Rectal smooth muscle tissue (tissue), 1 donor: ENCODE data around the gene EMC1.
"Not testable (repeated sequence)": the region's sequence is repeated elsewhere in the genome, so short reads cannot be mapped to it uniquely, and the experiment has no call there.

Experiments
- H3K27ac ChIP-seq: one replicate; pipeline ENCODE4 v1.7.0; 2013; ENCODE audit warnings: low read depth, low read length, inconsistent platforms
- H3K27me3 ChIP-seq: one replicate; pipeline ENCODE4 v1.7.0; 2013; ENCODE audit warnings: low read length; ENCODE audit not compliant: control insufficient read depth, insufficient read depth
- H3K36me3 ChIP-seq: one replicate; pipeline ENCODE4 v1.7.0; 2013; ENCODE audit warnings: low read length; ENCODE audit not compliant: control insufficient read depth, insufficient read depth
- H3K4me1 ChIP-seq: one replicate; pipeline ENCODE4 v1.7.0; 2013; ENCODE audit warnings: low read length; ENCODE audit not compliant: control insufficient read depth, insufficient read depth
- H3K4me3 ChIP-seq: one replicate; pipeline ENCODE4 v1.7.0; 2013; ENCODE audit warnings: low read length
- H3K9ac ChIP-seq: one replicate; pipeline ENCODE4 v1.7.0; 2013; ENCODE audit warnings: low read length

EMC1 gene

GRCh38 chr1:19251305-19252196, at the start of gene EMC1, which contains the start of gene MRTO4:
Gene EMC1 (minus strand): TSS chr1:19251524. CDS start chr1:19251509, 15 bp downstream.
Gene MRTO4 (plus strand): TSS chr1:19251805. CDS start chr1:19251836, 31 bp downstream.
- H3K4me1 ChIP-seq: peaks cover 7% of the 10 kb centered on the region
- H3K36me3 ChIP-seq: peaks cover 2% of the 10 kb centered on the region
- no peaks in the 10 kb centered on the region for H3K27me3 ChIP-seq
- H3K4me3 ChIP-seq: peak within 1 kb of the TSS; percentile 97
- H3K9ac ChIP-seq: peak within 1 kb of the TSS; percentile 82
- H3K27ac ChIP-seq: peak within 1 kb of the TSS; percentile 96

DNA sequence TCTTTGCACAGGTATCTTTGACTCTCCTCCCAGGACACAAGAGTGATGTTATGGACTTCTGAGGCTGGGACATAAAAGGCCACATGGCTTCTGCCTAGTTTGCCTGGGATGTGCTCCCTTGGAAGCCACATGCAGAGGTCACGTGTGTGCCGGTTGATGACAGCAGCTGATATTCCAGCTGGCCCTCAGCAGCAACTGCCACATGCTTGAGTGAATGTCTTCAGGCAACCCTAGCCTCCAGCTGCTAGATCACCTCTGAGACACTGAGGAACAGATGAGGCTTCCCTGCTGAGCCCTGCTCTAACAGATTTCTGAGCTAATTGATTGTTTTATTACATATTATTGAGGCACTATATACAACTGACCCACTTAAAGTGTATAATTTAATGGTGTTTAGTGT, 48.9 kb upstream of the EMC1 start:
- H3K27me3 ChIP-seq: no peaks in the 10 kb centered on the region
- H3K36me3 ChIP-seq: peaks cover 9% of the 10 kb centered on the region

DNA sequence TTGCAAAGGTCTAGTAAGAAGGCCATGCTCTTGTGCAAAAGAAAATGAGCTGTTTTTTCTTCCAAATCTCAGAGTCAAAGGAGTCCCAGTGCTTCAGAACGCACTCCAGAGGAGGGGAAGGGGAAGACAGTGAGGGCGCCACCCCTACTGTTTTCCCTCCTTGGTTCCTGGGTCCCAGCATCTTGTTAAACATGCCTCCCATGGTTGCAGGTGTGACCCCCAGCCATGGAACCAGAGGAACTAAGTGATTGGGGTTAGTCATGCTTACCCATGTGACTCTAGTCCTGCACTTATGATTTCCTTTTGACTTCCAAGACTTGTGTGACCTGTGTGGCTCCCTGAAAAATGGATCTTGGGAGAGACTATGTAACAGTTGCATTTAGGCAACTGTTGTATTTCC, 43.3 kb upstream of the EMC1 start:
- H3K9ac ChIP-seq: no peak overlapping the region
- H3K27ac ChIP-seq: no peak overlapping the region
- no peaks in the 10 kb centered on the region for H3K4me1 ChIP-seq
- no peak overlapping the region for H3K4me3 ChIP-seq
- H3K36me3 ChIP-seq: no peaks in the 10 kb centered on the region
- no peaks in the 10 kb centered on the region for H3K27me3 ChIP-seq

More for the DNA sequence above, 48.9 kb upstream of the EMC1 start:
- no peaks in the 10 kb centered on the region for H3K4me1 ChIP-seq
- H3K4me3 ChIP-seq: no peak overlapping the region
- H3K27ac ChIP-seq: no peak overlapping the region
- H3K9ac ChIP-seq: no peak overlapping the region

DNA sequence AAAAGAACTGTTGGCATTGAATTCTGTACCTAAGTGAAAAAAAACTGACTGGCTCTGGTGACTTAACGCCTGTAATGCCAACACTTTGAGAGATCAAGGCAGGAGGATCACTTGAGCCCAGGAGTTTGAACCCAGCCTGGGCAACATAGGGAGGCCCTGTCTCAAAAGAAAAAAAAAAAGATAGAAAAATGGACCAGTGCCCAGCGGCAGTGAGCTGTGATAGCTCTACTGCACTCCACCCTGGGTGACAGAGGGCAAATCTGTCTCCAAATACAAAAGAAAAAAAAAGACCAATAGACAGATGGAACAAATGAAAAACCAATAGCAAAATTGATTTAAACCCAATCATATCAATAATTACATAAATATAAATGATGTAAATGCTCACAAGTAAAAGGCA, 37.9 kb upstream of the EMC1 start:
- H3K4me3 ChIP-seq: peak overlapping the region; percentile 73
- no peak overlapping the region for H3K9ac ChIP-seq
- H3K36me3 ChIP-seq: no peaks in the 10 kb centered on the region
- H3K4me1 ChIP-seq: no peaks in the 10 kb centered on the region
- H3K27ac ChIP-seq: no peak overlapping the region
- H3K27me3 ChIP-seq: no peaks in the 10 kb centered on the region

- H3K27ac ChIP-seq, H3K9ac ChIP-seq, H3K36me3 ChIP-seq, H3K4me1 ChIP-seq, H3K27me3 ChIP-seq: not testable (repeated sequence)
- H3K4me3 ChIP-seq: peak within 1 kb of the TSS; percentile 73
These were observed 37.3 kb upstream of the EMC1 start, which contains the start of gene AKR7A3 for GRCh38 chr1:19288324-19289241. Gene AKR7A3 (minus strand): TSS chr1:19288770. CDS start chr1:19288709, 61 bp downstream.

- Histone ChIP-seq H3K4me3 (peak overlapping the region; percentile 62), H3K27me3 (no peaks in the 10 kb centered on the region), H3K4me1 (no peaks in the 10 kb centered on the region), H3K27ac (no peak overlapping the region), H3K9ac (no peak overlapping the region), H3K36me3 (peaks cover 2% of the 10 kb centered on the region)
These were observed 36.3 kb upstream of the EMC1 start for GRCh38 chr1:19287436-19288185.

DNA sequence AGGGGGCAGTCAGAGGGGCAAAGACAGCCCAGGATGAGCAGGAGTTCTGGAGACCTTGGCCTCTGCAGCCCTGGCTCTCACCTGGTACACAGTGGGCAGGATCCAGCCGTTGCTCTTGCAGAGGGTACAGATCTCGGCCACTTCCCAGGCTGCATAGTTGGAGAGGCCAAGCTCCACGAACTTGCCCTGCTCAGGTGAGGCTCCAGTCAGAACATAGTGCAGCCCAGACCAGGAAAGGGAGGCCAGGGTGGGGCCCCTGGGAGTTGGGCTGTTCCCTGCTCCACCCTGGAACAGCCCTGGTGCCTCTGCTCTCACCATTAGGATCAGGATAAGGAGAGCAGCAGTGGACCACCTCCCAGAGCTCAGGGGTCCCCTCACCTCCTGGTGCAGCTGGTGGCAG, 34.5 kb upstream of the EMC1 start:
- not testable (repeated sequence) for H3K36me3 ChIP-seq, H3K4me3 ChIP-seq, H3K27me3 ChIP-seq, H3K27ac ChIP-seq, H3K4me1 ChIP-seq, H3K9ac ChIP-seq

DNA sequence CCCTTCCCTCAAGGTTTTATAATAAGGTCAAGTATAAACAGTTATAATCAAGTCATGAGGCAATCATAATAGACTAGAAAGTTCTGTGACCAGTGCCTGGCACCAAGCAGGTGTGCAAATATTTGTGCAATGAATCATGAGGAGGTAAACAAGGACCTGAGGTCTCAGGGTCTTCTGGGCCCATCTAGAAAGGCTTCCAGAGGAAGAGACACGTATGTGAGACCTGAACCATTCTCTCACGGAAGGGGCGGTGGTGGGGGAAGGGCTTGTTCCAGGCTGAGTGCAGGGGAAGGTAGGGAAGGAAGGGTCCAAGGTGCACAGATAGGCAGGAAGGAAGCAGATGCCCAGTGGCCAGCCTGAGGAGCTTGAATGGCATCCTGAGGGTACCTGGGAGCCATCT, 34.0 kb upstream of the EMC1 start:
- not testable (repeated sequence) for H3K27ac ChIP-seq, H3K36me3 ChIP-seq, H3K9ac ChIP-seq, H3K4me1 ChIP-seq, H3K27me3 ChIP-seq, H3K4me3 ChIP-seq

- Histone ChIP-seq H3K27me3 (no peaks in the 10 kb centered on the region), H3K4me3 (no peak overlapping the region), H3K9ac (no peak overlapping the region), H3K27ac (no peak overlapping the region), H3K36me3 (peaks cover 2% of the 10 kb centered on the region), H3K4me1 (no peaks in the 10 kb centered on the region)
These were observed 33.6 kb upstream of the EMC1 start for GRCh38 chr1:19284881-19285280.

DNA sequence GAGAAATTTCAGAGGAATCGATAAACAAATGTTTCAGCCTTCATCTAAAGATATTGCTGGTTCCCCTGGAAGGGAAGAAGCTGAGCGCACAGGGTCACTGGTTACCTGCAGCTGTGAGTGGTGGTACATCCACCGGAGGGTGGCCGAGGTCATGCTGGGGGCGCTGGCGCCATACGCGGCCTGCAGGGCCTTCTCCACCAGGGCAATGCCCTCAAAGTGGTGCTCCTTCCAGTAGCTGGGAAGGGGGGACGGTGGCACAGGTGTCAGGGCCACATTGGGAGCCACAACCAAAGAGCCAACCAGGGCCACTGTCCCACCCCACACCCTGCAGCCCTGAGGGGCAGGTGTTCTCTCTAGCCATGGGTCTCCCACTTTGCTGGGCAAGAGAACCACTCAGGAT, 32.6 kb upstream of the EMC1 start:
- Histone ChIP-seq H3K4me3 (no peak overlapping the region), H3K27ac (no peak overlapping the region), H3K36me3 (peaks cover 2% of the 10 kb centered on the region), H3K9ac (no peak overlapping the region), H3K27me3 (no peaks in the 10 kb centered on the region), H3K4me1 (no peaks in the 10 kb centered on the region)

DNA sequence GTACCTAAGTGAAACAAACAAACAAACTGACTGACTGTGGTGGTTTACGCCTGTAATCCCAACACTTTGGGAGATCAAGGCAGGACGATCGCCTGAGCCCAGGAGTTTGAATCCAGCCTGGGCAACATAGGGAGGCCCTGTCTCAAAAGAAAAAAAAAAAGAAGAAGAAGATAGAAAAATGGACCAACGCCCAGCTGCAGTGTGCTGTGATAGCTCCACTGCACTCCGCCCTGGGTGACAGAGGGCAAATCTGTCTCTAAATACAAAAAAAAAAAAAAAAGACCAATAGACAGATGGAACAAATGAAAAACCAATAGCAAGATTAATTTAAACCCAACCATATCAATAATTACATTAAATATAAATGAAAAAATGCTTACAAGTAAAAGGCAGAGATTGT, 23.3 kb upstream of the EMC1 start:
- Histone ChIP-seq H3K27ac (no peak overlapping the region), H3K36me3 (no peaks in the 10 kb centered on the region), H3K4me1 (no peaks in the 10 kb centered on the region), H3K4me3 (no peak overlapping the region), H3K9ac (no peak overlapping the region), H3K27me3 (no peaks in the 10 kb centered on the region)
